GM12874 (cell line): ENCODE results near the gene ARID1B.

ENCODE experiments used
- TF ChIP-seq, protein P1 (sequence below): IDR thresholded peaks from 2 replicates; pipeline ENCODE4 v1.5.1; 2011; ENCODE audit warnings: low read depth, mild to moderate bottlenecking, control low read depth, low read length, moderate library complexity; ENCODE audit not compliant: insufficient read depth

Gene ARID1B

GRCh38 chr6:156808287-156808686, 31.1 kb downstream of the ARID1B start:
- TF ChIP-seq, protein P1, sequence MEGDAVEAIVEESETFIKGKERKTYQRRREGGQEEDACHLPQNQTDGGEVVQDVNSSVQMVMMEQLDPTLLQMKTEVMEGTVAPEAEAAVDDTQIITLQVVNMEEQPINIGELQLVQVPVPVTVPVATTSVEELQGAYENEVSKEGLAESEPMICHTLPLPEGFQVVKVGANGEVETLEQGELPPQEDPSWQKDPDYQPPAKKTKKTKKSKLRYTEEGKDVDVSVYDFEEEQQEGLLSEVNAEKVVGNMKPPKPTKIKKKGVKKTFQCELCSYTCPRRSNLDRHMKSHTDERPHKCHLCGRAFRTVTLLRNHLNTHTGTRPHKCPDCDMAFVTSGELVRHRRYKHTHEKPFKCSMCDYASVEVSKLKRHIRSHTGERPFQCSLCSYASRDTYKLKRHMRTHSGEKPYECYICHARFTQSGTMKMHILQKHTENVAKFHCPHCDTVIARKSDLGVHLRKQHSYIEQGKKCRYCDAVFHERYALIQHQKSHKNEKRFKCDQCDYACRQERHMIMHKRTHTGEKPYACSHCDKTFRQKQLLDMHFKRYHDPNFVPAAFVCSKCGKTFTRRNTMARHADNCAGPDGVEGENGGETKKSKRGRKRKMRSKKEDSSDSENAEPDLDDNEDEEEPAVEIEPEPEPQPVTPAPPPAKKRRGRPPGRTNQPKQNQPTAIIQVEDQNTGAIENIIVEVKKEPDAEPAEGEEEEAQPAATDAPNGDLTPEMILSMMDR: no peak

DNA sequence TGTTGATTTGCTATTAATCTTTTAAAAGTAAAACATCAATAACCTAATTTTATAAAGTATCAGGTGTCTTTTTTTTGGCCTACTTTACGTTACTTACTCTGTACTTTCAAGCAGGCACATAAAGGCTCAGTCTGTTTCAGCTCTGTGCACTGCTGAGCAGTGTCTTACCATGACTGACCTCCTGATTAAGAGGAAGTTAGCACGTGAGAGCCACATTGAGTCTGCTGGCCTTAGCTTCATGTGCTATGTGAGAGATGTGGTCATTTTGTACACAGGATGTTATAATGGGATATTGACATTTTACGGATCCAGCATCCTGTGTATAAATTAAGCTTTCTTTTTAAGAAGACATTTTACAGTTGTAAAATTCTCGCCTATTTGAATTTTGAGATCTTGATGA, 31.9 kb downstream of the ARID1B start:
- TF ChIP-seq, protein P1: no peak

- TF ChIP-seq, protein P1: no peak
Observed at GRCh38 chr6:156809446-156810178, 32.4 kb downstream of the ARID1B start.

DNA sequence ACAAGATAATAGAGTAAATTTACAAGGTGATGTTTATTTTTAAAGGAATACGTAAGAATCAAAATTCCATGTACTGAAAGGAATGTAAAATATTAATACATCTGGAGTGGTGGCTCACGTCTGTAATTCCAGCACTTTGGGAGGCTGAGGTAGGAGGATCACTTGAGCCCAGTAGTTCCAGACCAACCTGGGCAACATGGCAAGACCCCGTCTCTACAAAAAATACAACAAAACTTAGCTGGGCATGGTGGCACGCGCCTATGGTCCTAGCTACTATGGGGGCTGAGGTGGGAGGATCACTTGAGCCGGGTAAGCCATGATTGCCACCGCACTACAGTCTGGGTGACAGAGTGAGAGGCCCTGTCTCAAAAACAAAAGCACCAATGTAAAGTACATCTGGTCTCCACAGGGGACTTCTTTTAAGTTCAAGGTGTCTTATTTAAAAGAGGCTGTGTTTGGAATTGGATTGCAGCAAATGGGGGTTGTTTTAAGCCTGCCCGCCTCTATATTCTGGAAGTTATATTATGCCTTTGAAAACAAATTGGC, 36.9 kb downstream of the ARID1B start:
- TF ChIP-seq, protein P1: no peak

DNA sequence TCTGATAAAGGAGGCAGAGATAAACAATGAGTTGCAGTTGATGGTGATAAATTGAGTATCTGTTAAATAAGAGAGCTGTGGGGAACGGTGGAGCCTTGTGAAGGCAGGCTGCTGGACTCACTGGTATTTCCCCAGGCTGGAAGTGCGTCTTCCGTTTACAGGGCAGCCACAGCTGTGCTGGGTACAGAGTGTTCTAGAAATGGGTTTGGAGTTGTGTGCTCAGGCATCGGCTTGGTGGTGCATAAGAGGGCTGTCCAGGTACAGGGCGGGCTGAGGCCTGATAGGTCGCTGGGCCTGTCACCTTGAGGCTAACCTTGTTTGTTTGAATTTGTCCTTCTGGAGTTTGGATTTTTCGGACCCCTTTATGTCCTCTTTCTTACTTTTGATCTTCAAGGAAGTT, 39.3 kb downstream of the ARID1B start:
- TF ChIP-seq, protein P1: no peak

GRCh38 chr6:156820089-156820798, 43.1 kb downstream of the ARID1B start:
- TF ChIP-seq, protein P1: no peak

DNA sequence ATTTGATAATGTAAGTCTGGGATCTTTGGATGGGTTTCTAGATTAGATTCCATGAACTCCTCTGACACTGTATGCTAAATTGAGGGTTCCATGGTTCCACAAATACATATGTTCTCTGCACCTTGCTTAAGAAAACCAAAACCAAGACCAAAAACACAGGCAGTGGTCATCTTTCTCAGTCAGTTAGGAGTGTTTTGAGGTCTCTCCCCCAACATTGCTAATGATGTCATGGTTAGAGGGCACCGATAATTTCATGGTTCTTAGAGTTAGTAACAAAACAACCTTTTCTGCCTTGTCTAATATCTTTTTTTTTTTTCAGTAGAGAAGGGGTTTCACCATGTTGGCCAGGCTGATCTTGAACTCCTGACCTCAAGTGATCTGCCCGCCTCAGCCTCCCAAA, 44.5 kb downstream of the ARID1B start:
- TF ChIP-seq, protein P1: no peak
